ENCODE data around the gene KCND2.

DNA sequence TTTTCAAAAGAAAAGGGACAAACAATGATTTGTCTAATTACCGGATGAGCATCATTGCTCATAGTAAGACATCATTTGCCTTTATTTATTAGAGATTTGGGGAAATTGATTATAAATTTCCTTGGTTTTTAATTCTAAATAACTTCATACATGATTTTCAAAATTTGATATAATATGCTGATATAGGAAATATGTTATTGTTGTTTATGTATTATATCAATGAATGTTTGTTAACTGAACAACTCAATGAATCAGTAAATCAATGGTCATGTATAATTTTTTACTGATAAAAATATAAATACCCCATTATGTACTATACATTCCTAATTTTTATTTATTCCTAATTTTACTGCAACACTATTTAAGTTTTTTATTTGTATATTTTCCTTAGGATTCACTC lies 327.6 kb downstream of the KCND2 start:
- TF ChIP-seq CHD2 (IDR thresholded peaks at IDR 0.05; ENCODE audit: low read length, partially characterized antibody) (no peak), POLR2AphosphoS5 (IDR thresholded peaks at IDR 0.05; ENCODE audit: low read depth, low read length) (no peak), EZH2phosphoT487 (IDR thresholded peaks at IDR 0.05; ENCODE audit: borderline replicate concordance, low read depth) (no peak), SIN3A (IDR thresholded peaks at IDR 0.05; ENCODE audit: borderline replicate concordance, low read depth, low read length) (no peak), EP300 (IDR thresholded peaks at IDR 0.05; ENCODE audit: borderline replicate concordance in 1 of 2, low read depth in 1 of 2, low read length in 1 of 2) (no peak), FOXM1 (IDR thresholded peaks at IDR 0.05; ENCODE audit: low read depth) (no peak), ELF1 (IDR thresholded peaks at IDR 0.05) (no peak), RAD21 (IDR thresholded peaks at IDR 0.05; ENCODE audit: low read length) (no peak), TAF1 (IDR thresholded peaks at IDR 0.05; ENCODE audit: borderline replicate concordance, low read depth, low read length) (no peak), RFX5 (IDR thresholded peaks at IDR 0.05; ENCODE audit: low read length) (no peak)
- TF ChIP-seq, protein P1, sequence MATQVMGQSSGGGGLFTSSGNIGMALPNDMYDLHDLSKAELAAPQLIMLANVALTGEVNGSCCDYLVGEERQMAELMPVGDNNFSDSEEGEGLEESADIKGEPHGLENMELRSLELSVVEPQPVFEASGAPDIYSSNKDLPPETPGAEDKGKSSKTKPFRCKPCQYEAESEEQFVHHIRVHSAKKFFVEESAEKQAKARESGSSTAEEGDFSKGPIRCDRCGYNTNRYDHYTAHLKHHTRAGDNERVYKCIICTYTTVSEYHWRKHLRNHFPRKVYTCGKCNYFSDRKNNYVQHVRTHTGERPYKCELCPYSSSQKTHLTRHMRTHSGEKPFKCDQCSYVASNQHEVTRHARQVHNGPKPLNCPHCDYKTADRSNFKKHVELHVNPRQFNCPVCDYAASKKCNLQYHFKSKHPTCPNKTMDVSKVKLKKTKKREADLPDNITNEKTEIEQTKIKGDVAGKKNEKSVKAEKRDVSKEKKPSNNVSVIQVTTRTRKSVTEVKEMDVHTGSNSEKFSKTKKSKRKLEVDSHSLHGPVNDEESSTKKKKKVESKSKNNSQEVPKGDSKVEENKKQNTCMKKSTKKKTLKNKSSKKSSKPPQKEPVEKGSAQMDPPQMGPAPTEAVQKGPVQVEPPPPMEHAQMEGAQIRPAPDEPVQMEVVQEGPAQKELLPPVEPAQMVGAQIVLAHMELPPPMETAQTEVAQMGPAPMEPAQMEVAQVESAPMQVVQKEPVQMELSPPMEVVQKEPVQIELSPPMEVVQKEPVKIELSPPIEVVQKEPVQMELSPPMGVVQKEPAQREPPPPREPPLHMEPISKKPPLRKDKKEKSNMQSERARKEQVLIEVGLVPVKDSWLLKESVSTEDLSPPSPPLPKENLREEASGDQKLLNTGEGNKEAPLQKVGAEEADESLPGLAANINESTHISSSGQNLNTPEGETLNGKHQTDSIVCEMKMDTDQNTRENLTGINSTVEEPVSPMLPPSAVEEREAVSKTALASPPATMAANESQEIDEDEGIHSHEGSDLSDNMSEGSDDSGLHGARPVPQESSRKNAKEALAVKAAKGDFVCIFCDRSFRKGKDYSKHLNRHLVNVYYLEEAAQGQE (IDR thresholded peaks at IDR 0.05; ENCODE audit: low read depth, low read length), result no peak
- TF ChIP-seq, protein P2, sequence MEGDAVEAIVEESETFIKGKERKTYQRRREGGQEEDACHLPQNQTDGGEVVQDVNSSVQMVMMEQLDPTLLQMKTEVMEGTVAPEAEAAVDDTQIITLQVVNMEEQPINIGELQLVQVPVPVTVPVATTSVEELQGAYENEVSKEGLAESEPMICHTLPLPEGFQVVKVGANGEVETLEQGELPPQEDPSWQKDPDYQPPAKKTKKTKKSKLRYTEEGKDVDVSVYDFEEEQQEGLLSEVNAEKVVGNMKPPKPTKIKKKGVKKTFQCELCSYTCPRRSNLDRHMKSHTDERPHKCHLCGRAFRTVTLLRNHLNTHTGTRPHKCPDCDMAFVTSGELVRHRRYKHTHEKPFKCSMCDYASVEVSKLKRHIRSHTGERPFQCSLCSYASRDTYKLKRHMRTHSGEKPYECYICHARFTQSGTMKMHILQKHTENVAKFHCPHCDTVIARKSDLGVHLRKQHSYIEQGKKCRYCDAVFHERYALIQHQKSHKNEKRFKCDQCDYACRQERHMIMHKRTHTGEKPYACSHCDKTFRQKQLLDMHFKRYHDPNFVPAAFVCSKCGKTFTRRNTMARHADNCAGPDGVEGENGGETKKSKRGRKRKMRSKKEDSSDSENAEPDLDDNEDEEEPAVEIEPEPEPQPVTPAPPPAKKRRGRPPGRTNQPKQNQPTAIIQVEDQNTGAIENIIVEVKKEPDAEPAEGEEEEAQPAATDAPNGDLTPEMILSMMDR (IDR thresholded peaks at IDR 0.05), result no peak
- TF ChIP-seq, protein P3, sequence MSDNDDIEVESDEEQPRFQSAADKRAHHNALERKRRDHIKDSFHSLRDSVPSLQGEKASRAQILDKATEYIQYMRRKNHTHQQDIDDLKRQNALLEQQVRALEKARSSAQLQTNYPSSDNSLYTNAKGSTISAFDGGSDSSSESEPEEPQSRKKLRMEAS (IDR thresholded peaks at IDR 0.05; ENCODE audit: low read depth), result no peak
- TF ChIP-seq, protein P4, sequence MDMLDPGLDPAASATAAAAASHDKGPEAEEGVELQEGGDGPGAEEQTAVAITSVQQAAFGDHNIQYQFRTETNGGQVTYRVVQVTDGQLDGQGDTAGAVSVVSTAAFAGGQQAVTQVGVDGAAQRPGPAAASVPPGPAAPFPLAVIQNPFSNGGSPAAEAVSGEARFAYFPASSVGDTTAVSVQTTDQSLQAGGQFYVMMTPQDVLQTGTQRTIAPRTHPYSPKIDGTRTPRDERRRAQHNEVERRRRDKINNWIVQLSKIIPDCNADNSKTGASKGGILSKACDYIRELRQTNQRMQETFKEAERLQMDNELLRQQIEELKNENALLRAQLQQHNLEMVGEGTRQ (IDR thresholded peaks at IDR 0.05; ENCODE audit: borderline replicate concordance, low read depth, low read length), result no peak
